Tibial nerve (tissue), 3 donors: ENCODE data around the gene SORCS3.

Experiments used
- POLR2A ChIP-seq, 2 donors: fragments of 450-650 bp; IDR thresholded peaks; one replicate each; pipeline ENCODE4 v1.6.1; 2017; ENCODE audit warnings: antibody characterized with exemption in 2 of 2, mild to moderate bottlenecking in 2 of 2, moderate library complexity in 2 of 2
- TF ChIP-seq, protein P1 (sequence below), 5 experiments: fragments of 200-600 bp in 3 of 5; fragments of 450-650 bp in 2 of 5; sonication (generic) in 3 of 5; IDR thresholded peaks; one replicate each; pipeline ENCODE4 v1.5.1; 2016 to 2019; ENCODE audit warnings: antibody characterized with exemption in 5 of 5, mild to moderate bottlenecking in 3 of 5, moderate library complexity in 2 of 5

DNA sequence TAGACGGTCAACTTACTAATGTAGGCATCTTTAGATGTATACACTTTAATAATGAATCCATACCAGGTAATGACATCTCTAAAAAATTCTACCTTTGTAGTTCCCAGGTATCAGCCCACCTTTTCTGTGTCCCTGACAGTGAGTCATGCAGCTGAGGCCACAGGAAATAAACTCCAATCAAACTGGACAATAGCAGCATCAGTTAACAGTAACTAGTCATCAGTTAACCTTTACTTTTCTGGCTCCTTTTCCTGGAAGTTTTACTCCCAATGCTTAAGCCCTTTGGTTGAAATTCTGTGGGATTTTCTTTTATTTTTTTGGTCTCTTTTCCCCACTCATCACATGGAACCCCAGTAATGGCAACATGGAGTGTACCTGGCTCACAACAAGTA is 617.6 kb downstream of the SORCS3 start:
- TF ChIP-seq, protein P1, sequence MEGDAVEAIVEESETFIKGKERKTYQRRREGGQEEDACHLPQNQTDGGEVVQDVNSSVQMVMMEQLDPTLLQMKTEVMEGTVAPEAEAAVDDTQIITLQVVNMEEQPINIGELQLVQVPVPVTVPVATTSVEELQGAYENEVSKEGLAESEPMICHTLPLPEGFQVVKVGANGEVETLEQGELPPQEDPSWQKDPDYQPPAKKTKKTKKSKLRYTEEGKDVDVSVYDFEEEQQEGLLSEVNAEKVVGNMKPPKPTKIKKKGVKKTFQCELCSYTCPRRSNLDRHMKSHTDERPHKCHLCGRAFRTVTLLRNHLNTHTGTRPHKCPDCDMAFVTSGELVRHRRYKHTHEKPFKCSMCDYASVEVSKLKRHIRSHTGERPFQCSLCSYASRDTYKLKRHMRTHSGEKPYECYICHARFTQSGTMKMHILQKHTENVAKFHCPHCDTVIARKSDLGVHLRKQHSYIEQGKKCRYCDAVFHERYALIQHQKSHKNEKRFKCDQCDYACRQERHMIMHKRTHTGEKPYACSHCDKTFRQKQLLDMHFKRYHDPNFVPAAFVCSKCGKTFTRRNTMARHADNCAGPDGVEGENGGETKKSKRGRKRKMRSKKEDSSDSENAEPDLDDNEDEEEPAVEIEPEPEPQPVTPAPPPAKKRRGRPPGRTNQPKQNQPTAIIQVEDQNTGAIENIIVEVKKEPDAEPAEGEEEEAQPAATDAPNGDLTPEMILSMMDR (IDR thresholded peaks at IDR 0.05) = no peak
- no peak for TF ChIP-seq POLR2A (IDR thresholded peaks at IDR 0.05)
